HEK293 (cell line): Measurements from ENCODE around the gene SLC49A3.

Experiments
- CTCF ChIP-seq: fragments of 450-650 bp; formaldehyde crosslinking; IDR thresholded peaks from 2 replicates; pipeline ENCODE4 v1.5.1; 2016; ENCODE audit warnings: missing biosample characterization, missing genetic modification characterization
- GLI4 ChIP-seq: fragments of 450-650 bp; formaldehyde crosslinking; IDR thresholded peaks from 2 replicates; pipeline ENCODE4 v1.5.1; 2016; ENCODE audit warnings: missing biosample characterization, missing genetic modification characterization
- ZNF112 ChIP-seq: fragments of 450-650 bp; formaldehyde crosslinking; IDR thresholded peaks from 2 replicates; pipeline ENCODE4 v1.5.0; 2017; ENCODE audit warnings: missing biosample characterization, missing genetic modification characterization

DNA sequence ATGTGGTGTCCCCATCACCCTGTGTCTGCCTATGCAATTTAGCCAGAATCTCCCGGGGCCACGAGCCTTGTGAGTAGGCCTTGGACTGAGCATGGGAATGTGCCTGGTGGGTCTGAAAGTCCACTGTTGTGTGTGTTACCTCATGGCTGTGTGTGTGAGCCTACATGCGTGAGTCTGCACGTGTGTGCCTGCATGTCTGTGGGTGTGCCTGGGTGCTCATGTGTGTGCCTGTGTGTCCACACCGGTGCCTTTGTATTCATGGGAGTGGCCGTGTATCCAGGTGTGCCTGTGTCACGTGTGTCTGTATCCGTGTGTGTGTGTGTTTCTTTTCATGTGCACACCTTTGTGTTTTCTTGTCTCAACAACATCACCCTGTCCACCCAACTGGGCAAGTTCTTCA, 29.1 kb downstream of the SLC49A3 start:
- no peak for TF ChIP-seq GLI4
- TF ChIP-seq CTCF (tag by site-specific recombination) = no peak
- TF ChIP-seq ZNF112 = no peak
